Measurements from ENCODE around the gene RPL32.
"Not testable (repeated sequence)": the region's sequence is repeated elsewhere in the genome, so short reads cannot be mapped to it uniquely, and the experiment has no call there.

The RPL32 gene

DNA sequence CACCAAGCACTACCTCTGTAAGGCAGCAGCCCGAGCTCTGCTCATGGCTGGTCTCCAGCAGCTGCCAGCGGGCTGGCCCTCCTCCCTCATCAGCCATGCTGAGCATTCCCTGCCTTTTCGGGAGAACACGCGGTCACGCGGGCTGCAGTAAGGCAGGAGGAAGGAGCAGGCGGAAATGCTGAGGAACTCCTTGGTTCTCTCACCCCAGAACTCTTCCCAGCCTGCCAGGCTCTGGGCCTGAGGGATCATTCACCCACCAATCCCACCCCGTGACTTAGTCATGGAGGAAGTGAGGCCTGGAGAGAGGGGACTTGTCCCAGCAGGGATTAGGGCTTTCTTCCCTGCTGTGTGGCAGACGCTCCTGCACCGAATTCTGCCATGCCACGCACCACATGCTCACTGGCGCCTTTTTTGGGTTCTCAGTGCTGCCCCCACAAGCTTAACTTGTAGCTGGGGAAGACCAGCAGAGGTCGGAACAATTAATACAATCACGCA lies 42.9 kb upstream of the RPL32 start:
- no peak overlapping the region for H3K4me3 ChIP-seq (ENCODE audit: low read length)
- DNase-seq (ENCODE audit: low read depth), result peak; percentile 55
- TF ChIP-seq, protein P1, sequence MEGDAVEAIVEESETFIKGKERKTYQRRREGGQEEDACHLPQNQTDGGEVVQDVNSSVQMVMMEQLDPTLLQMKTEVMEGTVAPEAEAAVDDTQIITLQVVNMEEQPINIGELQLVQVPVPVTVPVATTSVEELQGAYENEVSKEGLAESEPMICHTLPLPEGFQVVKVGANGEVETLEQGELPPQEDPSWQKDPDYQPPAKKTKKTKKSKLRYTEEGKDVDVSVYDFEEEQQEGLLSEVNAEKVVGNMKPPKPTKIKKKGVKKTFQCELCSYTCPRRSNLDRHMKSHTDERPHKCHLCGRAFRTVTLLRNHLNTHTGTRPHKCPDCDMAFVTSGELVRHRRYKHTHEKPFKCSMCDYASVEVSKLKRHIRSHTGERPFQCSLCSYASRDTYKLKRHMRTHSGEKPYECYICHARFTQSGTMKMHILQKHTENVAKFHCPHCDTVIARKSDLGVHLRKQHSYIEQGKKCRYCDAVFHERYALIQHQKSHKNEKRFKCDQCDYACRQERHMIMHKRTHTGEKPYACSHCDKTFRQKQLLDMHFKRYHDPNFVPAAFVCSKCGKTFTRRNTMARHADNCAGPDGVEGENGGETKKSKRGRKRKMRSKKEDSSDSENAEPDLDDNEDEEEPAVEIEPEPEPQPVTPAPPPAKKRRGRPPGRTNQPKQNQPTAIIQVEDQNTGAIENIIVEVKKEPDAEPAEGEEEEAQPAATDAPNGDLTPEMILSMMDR (conservative IDR thresholded peaks at IDR 0.05; ENCODE audit: low read length), result 0 out of 2 replicates have a peak, but pooled peaks have one; percentile 12

DNA sequence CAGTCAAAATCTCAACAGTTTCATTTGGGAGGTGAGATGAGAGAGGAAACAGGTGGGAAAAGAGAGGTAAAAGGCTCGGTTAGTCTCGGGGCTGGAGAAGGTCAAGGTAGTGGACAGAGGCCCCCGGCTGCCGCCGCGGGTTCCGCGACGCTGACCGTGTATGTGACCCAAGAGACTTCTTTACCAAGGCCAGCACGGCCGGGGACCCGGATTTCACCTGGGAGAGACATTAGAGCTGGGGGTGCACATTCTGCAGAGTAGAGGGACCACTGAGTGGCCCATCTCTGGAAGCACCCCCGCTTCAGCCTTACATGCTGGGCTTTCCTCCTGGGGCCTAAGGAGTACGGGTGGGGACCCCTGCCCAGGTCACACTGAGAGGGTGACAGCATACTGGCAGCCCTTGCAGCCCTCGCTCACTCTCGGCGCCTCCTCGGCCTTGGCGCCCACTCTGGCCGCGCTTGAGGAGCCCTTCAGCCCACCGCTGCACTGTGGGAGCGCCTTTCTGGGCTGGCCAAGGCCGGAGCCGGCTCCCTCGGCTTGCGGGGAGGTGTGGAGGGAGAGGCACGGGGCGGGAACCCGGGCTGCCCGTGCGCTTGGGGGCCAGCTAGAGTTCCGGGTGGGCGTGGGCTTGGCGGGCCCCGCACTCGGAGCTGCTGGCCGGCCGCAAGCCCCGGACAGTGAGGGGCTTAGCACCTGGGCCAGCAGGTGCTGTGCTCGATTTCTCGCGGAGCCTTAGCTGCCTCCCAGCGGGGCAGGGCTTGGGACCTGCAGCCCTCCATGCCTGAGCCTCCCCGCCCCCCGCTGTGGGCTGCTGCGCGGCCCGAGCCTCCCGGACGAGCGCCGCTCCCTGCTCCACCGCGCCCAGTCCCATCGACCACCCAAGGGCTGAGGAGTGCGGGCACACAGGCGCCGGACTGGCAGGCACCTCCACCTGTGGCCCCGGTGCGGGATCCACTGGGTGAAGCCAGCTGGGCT lies 41.3 kb upstream of the RPL32 start:
- H3K4me3 ChIP-seq (ENCODE audit: low read length), result no peak overlapping the region
- TF ChIP-seq, protein P1 (conservative IDR thresholded peaks at IDR 0.05; ENCODE audit: low read length), result no peak
- no peak for DNase-seq (ENCODE audit: low read depth)

DNA sequence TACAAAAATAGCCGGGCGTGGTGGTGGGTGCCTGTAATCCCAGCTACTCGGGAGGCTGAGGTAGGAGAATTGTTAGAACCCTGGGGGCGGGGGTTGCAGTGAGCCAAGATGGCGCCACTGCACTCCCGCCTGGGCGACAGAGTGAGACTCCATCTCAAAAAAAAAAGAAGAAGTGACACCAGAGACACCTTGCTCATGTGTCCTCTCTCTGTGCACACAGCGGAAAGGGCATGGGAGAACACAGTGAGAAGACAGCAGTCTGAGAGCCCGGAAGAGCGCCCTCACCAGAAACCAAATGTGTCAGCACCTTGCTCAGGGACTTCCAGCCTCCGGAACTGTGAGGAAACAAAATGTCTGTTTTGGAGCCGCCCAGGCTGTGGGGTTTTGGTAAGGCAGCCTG lies 40.5 kb upstream of the RPL32 start:
- not testable (repeated sequence) for H3K4me3 ChIP-seq (ENCODE audit: low read length)

DNA sequence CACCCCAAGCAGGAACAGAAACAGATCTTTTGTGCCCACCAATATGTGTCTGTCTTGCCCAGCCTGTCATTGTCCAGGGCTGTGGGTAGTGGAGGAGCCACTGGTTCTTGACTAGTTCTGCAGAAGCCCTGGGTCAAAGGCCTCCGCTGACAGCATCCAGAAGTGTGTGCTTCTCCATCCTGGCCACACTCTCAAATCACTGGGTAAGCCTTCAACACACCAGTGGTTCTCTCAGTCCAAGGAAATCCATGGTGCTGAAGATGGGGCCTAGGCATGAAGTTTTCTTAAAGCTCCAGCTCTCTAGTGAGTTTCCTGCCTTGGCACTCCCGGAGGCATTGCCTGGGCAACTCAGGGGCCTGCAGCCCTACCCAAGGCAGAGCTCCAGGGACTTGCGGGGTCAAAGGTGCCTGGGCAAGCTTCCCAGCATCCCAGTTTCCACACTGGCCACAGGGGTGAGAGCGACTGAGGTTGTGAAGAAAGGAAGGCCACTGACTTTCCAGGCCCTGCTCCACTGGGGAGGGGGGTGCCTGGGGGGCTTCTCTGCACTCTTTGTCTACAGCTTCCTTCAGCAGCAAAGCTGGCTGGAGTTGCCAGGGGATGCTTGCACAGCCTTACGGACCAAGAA lies 37.9 kb upstream of the RPL32 start:
- no peak for DNase-seq (ENCODE audit: low read depth)
- TF ChIP-seq, protein P1 (conservative IDR thresholded peaks at IDR 0.05; ENCODE audit: low read length), result no peak
- no peak overlapping the region for H3K4me3 ChIP-seq (ENCODE audit: low read length)

More for the DNA sequence above, 40.5 kb upstream of the RPL32 start:
- DNase-seq (ENCODE audit: low read depth), result not testable (repeated sequence)

DNA sequence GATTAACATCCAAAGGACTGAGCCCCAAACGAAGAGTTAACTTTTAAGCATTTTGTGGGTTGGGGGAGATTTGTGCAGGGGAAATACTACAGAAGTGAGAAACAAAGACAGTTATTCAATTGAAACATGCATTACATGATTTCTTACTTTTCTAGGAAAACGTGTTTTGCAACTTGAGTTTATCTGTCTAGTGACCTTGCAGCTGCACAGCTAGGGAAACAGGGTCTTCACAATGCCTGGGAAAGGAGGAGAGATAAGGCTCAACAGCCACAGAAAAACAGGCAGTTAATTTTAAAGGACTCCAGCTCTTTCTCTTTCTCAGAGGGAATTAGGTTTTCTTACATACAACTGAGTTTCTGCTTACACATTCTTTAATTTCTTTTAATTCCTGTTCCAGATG lies 37.4 kb upstream of the RPL32 start:
- H3K4me3 ChIP-seq (ENCODE audit: low read length); DNase-seq (ENCODE audit: low read depth): not testable (repeated sequence)

DNA sequence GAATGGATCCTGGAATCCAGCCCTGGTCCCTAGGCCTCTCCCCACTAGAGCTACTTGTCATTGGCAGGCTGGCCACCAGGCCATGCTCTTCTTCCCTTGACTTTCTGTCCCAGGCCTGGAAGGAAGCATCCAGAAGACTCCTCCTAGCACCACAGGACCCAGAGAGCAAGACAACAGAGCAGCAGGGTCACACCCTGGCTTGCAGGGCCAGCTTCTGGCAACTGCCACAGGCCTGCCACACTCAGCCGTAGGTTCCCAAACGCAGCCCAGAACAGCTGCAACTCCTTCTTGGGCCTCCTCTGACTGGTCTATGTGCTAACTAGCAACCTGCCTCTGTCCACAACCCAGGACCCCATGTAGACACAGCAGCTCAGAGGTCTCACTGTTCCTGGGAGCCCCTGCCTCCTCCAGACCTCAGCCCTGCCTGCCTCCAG lies 36.8 kb upstream of the RPL32 start:
- TF ChIP-seq, protein P1 (conservative IDR thresholded peaks at IDR 0.05; ENCODE audit: low read length), result no peak
- H3K4me3 ChIP-seq (ENCODE audit: low read length), result no peak overlapping the region
- DNase-seq (ENCODE audit: low read depth), result no peak

DNA sequence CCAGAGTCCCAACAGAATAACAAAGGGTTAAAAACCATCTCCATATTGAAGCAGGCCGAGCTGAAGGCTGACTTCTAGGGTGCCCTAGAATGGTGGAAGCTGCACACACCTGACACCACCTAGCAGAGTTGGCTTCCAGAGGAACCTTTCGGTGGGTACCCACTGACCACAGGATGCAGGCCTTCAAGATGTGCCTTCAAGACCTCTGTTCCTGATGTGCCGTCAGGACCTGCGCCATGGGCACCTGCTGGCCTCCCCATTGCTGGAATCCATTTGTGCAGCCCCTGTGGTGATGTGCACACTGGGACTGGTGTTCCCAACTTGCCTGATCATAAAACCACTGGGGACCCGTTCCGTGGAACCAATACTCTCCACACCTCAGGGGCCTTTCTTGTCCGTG lies 35.7 kb upstream of the RPL32 start:
- no peak for DNase-seq (ENCODE audit: low read depth)
- H3K4me3 ChIP-seq (ENCODE audit: low read length), result no peak overlapping the region
- TF ChIP-seq, protein P1 (conservative IDR thresholded peaks at IDR 0.05; ENCODE audit: low read length), result no peak

Data from AG10803 (cell line).